Stomach (tissue), 9 donors: ENCODE measurements around the gene KCNIP4. TPM values are rescaled to one million over a fixed set of nuclear protein-coding genes. Genes with fewer than 3 reads are reported as not detected.

Experiments
- DNase-seq, 2 donors: peaks; one replicate each; pipeline versions ENCODE4 v3.0.0 to v3.0.0-alpha.2; 2013 to 2019
- H3K27ac ChIP-seq, 5 donors: fragments of 200-600 bp in 4 of 5; sonication (generic) in 4 of 5; one replicate each; pipeline ENCODE4 v1.5.1; 2013 to 2019; ENCODE audit warnings: mild to moderate bottlenecking in 1 of 5, moderate library complexity in 1 of 5
- H3K27me3 ChIP-seq, 3 donors: fragments of 200-600 bp; sonication (generic); one replicate each; pipeline ENCODE4 v1.5.1; 2017 to 2019; ENCODE audit warnings: mixed run types in 1 of 3
- H3K36me3 ChIP-seq, 4 donors: fragments of 200-600 bp; sonication (generic); 1 replicate in 3 of 4; 2 replicates in 1 of 4; pipeline ENCODE4 v1.5.1; 2016 to 2019
- H3K4me1 ChIP-seq, 4 donors: fragments of 200-600 bp; sonication (generic); one replicate each; pipeline ENCODE4 v1.5.1; 2016 to 2019
- H3K4me3 ChIP-seq, 4 donors: fragments of 200-600 bp; sonication (generic) in 3 of 4; one replicate each; pipeline ENCODE4 v1.5.1; 2016 to 2019; ENCODE audit warnings: mild to moderate bottlenecking in 1 of 4
- H3K9me3 ChIP-seq, 4 donors: fragments of 200-600 bp; sonication (generic); one replicate each; pipeline ENCODE4 v1.5.1; 2016 to 2019
- CTCF ChIP-seq, 7 experiments: fragments of 450-650 bp in 4 of 7; fragments of 200-600 bp in 3 of 7; sonication (generic) in 3 of 7; IDR thresholded peaks; one replicate each; pipeline ENCODE4 v1.5.1; 2016 to 2019; ENCODE audit warnings: antibody characterized with exemption in 7 of 7, control low read depth in 2 of 7, mild to moderate bottlenecking in 1 of 7
- EP300 ChIP-seq: sonication (generic); formaldehyde crosslinking; IDR thresholded peaks from one replicate; pipeline ENCODE4 v1.6.1; 2017; ENCODE audit warnings: antibody characterized with exemption
- POLR2A ChIP-seq, 4 donors: fragments of 450-650 bp; IDR thresholded peaks; one replicate each; pipeline ENCODE4 v1.6.1; 2016; ENCODE audit warnings: antibody characterized with exemption in 4 of 4, control low read depth in 2 of 4, mild to moderate bottlenecking in 1 of 4, moderate library complexity in 1 of 4
- POLR2AphosphoS5 ChIP-seq, 3 donors: sonication (generic); formaldehyde crosslinking; IDR thresholded peaks; one replicate each; pipeline ENCODE4 v1.6.1; 2016; ENCODE audit warnings: antibody characterized with exemption in 3 of 3
- WGBS, 5 donors: extraction: QIAGEN DNeasy Blood & Tissue Kit in 3 of 5; methylation state at CpG; one replicate each; pipeline versions ENCODE4 v1.1.5 to v1.1.7; 2013 to 2018; 5-methylcytosine and 5-hydroxymethylcytosine counted together
- intact Hi-C: fragments of 100-400 bp; cut with DNase I; formaldehyde crosslinking; loops from one replicate; pipeline ENCODE4 v1.15.1; 2023; ENCODE audit warnings: low total_unique reads
- polyA plus RNA-seq, 3 donors: library from polyadenylated mRNA; stranded (reverse); fragments of 200-250 nt; gene quantifications; one replicate each; pipeline ENCODE4 v1.2.3, GENCODE V29; 2013
- total RNA-seq, 5 donors: library from RNA; depleted of rRNA; stranded (reverse); fragments of >200 nt; gene quantifications; one replicate each; pipeline versions ENCODE4 v1.1.0 to v1.2.3, GENCODE V29; 2014 to 2016
- donor health status: healthy with polysubstance abuse.
- donor health status: Bipolar disorder and iron deficiency.
- donor health status: healthy.

Gene KCNIP4
- total and polyA plus RNA-seq, 8 donors: 0.23 to 1.8 (median 1.3) TPM; not detected in 4

DNA sequence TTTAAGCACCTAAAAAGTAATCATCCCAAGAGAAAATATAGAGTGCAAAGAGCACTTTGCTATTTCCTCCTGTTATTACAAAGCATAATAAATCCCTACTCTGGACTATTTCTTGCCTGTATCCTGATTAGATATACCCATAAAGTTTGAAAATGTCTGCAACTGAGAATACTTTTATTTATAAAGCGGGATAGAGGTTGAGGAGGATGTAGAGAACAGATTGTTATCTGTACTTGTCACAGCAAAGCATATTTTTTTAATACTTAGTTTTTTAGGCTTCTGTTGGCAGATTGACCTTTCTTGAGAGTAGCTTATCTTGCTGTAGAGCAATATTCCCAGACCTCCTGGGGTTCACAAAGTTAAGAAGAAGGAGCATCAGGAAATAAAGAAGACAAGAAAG, 396.1 kb downstream of the KCNIP4 start:
- Histone ChIP-seq H3K4me1 (no peaks in the 10 kb centered on the region), H3K9me3 (no peaks in the 10 kb centered on the region), H3K4me3 (no peak overlapping the region), H3K27me3 (no peaks in the 10 kb centered on the region), H3K36me3 (no peaks in the 10 kb centered on the region), H3K27ac (no peak overlapping the region)
- DNase-seq: no peak
- intact Hi-C loops: no loop called here
- TF ChIP-seq POLR2A (IDR thresholded peaks at IDR 0.05) (no peak), CTCF (IDR thresholded peaks at IDR 0.05) (no peak), EP300 (no peak), POLR2AphosphoS5 (IDR thresholded peaks at IDR 0.05) (no peak)
- 55 to 64% (median 63%) methylated on average over 1 of the region's 1 CpG for WGBS, 5 donors

GRCh38 chr4:21544955-21545354, 403.6 kb downstream of the KCNIP4 start:
- H3K27me3 ChIP-seq: no peaks in the 10 kb centered on the region
- no peaks in the 10 kb centered on the region for H3K36me3 ChIP-seq
- no peak for DNase-seq
- WGBS, 5 donors: 52 to 71% (median 59%) methylated on average over 3 of the region's 3 CpGs
- no peak overlapping the region for H3K27ac ChIP-seq
- TF ChIP-seq POLR2AphosphoS5 (IDR thresholded peaks at IDR 0.05) (no peak), EP300 (no peak)
- no peak overlapping the region for H3K4me3 ChIP-seq
- intact Hi-C loops: no loop called here
- H3K9me3 ChIP-seq: no peaks in the 10 kb centered on the region
- no peaks in the 10 kb centered on the region for H3K4me1 ChIP-seq

GRCh38 chr4:21544415-21544814, 404.2 kb downstream of the KCNIP4 start:
- Histone ChIP-seq H3K4me3 (no peak overlapping the region), H3K4me1 (no peaks in the 10 kb centered on the region), H3K36me3 (no peaks in the 10 kb centered on the region), H3K9me3 (no peaks in the 10 kb centered on the region), H3K27ac (no peak overlapping the region), H3K27me3 (no peaks in the 10 kb centered on the region)
- WGBS, 5 donors: 0 to 29% (median 15%) methylated on average over 1 of the region's 1 CpG
- DNase-seq: peak in 1 of 2 donors; percentile 20
- intact Hi-C loops: no loop called here
- no peak for TF ChIP-seq CTCF (IDR thresholded peaks at IDR 0.05)
- TF ChIP-seq EP300: no peak
- no peak for TF ChIP-seq POLR2A (IDR thresholded peaks at IDR 0.05)
- TF ChIP-seq POLR2AphosphoS5 (IDR thresholded peaks at IDR 0.05): no peak

- Histone ChIP-seq H3K36me3 (no peaks in the 10 kb centered on the region), H3K4me3 (no peak overlapping the region), H3K9me3 (no peaks in the 10 kb centered on the region), H3K27ac (no peak overlapping the region), H3K27me3 (no peaks in the 10 kb centered on the region), H3K4me1 (no peaks in the 10 kb centered on the region)
- 58 to 67% (median 61%) methylated on average over 3 of the region's 3 CpGs for WGBS, 5 donors
- intact Hi-C loops: no loop called here
- no peak for TF ChIP-seq CTCF (IDR thresholded peaks at IDR 0.05)
- no peak for TF ChIP-seq POLR2A (IDR thresholded peaks at IDR 0.05)
- DNase-seq: no peak
Observed at GRCh38 chr4:21543514-21543913, 405.1 kb downstream of the KCNIP4 start.

- Histone ChIP-seq H3K4me1 (no peaks in the 10 kb centered on the region), H3K9me3 (no peaks in the 10 kb centered on the region), H3K4me3 (no peak overlapping the region), H3K27ac (no peak overlapping the region), H3K36me3 (no peaks in the 10 kb centered on the region), H3K27me3 (no peaks in the 10 kb centered on the region)
- TF ChIP-seq EP300: no peak
- TF ChIP-seq CTCF (IDR thresholded peaks at IDR 0.05): no peak
- no peak for TF ChIP-seq POLR2A (IDR thresholded peaks at IDR 0.05)
- TF ChIP-seq POLR2AphosphoS5 (IDR thresholded peaks at IDR 0.05): no peak
- DNase-seq: no peak
- intact Hi-C loops: no loop called here
- WGBS, 5 donors: 46 to 59% (median 56%) methylated on average over 3 of the region's 3 CpGs
Observed at GRCh38 chr4:21535898-21536297, 412.7 kb downstream of the KCNIP4 start.
